ENCODE data around the gene USP21. TPM values are rescaled to one million over a fixed set of nuclear protein-coding genes. Genes with fewer than 3 reads are reported as not detected.
"Not testable (repeated sequence)": the region's sequence is repeated elsewhere in the genome, so short reads cannot be mapped to it uniquely, and the experiment has no call there.

The USP21 gene
- total RNA-seq, 1 donor from 2014 or later: 21.5 TPM

DNA sequence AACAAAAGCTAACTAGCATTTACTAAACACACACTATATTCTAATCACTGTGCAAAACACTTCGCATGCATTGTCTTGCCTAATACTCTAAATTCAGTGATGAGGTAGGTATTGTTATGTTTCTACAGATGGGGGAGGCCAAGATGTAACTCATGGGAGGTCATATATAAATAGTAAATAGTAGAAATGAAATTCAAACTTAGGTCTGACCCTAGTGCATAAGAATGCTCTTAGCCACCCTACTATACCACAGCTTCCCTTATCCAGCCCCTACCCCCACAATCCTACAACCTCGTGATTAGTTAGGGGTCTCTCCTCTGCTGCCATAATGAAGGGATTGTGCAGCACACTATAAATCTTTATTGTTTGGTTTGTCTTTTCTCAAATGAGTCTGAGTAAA lies 44.7 kb upstream of the USP21 start:
- no peak for DNase-seq
- Mint-ChIP-seq H3K9me3 (ENCODE audit: unreplicated experiment) (no peaks in the 10 kb centered on the region), H3K4me3 (ENCODE audit: unreplicated experiment) (no peak overlapping the region), H3K27me3 (ENCODE audit: unreplicated experiment) (peaks cover 2% of the 10 kb centered on the region), H3K36me3 (ENCODE audit: unreplicated experiment) (no peaks in the 10 kb centered on the region), H3K4me1 (ENCODE audit: low read depth, unreplicated experiment) (peaks cover 3% of the 10 kb centered on the region), H3K27ac (ENCODE audit: unreplicated experiment) (no peak overlapping the region)
- TF ChIP-seq, protein P1, sequence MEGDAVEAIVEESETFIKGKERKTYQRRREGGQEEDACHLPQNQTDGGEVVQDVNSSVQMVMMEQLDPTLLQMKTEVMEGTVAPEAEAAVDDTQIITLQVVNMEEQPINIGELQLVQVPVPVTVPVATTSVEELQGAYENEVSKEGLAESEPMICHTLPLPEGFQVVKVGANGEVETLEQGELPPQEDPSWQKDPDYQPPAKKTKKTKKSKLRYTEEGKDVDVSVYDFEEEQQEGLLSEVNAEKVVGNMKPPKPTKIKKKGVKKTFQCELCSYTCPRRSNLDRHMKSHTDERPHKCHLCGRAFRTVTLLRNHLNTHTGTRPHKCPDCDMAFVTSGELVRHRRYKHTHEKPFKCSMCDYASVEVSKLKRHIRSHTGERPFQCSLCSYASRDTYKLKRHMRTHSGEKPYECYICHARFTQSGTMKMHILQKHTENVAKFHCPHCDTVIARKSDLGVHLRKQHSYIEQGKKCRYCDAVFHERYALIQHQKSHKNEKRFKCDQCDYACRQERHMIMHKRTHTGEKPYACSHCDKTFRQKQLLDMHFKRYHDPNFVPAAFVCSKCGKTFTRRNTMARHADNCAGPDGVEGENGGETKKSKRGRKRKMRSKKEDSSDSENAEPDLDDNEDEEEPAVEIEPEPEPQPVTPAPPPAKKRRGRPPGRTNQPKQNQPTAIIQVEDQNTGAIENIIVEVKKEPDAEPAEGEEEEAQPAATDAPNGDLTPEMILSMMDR (IDR thresholded peaks at IDR 0.05; ENCODE audit: partially characterized antibody, unreplicated experiment): no peak

DNA sequence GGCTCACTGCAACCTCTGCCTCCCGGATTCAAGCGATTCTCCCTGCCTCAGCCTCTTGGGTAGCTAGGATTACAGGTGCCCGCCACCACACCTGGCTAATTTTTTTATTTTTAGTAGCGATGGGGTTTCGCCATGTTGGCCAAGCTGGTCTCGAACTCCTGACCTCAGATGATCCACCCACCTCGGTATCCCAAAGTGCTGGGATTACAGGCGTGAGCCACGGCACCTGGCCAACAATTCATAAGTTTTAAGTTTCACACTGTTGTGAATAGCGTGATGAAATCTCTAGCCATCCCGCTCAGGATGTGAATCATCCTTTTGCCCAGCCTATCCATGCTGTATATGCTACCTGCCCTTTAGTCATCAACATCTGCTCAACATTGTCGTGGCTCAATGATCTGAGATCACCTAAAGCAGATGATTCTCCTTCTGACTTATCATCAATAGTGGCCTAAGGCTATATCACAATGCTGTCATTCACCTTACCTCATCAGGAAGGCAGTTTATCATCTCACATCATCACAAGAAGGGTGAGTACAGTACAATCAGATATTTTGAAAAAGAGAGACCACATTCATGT lies 44.1 kb upstream of the USP21 start:
- Mint-ChIP-seq H3K27ac (ENCODE audit: unreplicated experiment) (no peak overlapping the region), H3K4me3 (ENCODE audit: unreplicated experiment) (no peak overlapping the region), H3K36me3 (ENCODE audit: unreplicated experiment) (no peaks in the 10 kb centered on the region), H3K27me3 (ENCODE audit: unreplicated experiment) (peaks cover 2% of the 10 kb centered on the region), H3K4me1 (ENCODE audit: low read depth, unreplicated experiment) (peaks cover 3% of the 10 kb centered on the region), H3K9me3 (ENCODE audit: unreplicated experiment) (no peaks in the 10 kb centered on the region)
- no peak for DNase-seq
- TF ChIP-seq, protein P1 (IDR thresholded peaks at IDR 0.05; ENCODE audit: partially characterized antibody, unreplicated experiment): no peak

DNA sequence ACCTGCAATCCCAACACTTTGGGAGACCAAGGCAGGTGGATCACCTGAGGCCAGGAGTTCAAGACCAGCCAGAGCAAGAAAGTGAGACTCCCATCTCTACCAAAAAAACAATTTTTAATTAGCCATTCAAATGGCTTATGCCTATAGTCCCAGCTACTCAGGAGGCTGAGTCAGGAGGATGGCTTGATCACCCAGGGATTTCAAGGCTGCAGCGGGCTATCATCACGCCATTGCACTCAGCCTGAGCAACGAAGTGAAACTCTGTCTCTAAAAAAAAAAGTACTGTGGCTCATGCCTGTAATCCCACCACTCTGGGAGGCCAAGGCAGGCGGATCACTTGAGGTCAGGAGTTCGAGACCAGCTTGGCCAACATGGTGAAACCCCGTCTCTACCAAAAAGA lies 43.3 kb upstream of the USP21 start:
- not testable (repeated sequence) for H3K27me3 Mint-ChIP-seq (ENCODE audit: unreplicated experiment); DNase-seq; H3K4me1 Mint-ChIP-seq (ENCODE audit: low read depth, unreplicated experiment); H3K9me3 Mint-ChIP-seq (ENCODE audit: unreplicated experiment); H3K36me3 Mint-ChIP-seq (ENCODE audit: unreplicated experiment); H3K4me3 Mint-ChIP-seq (ENCODE audit: unreplicated experiment); H3K27ac Mint-ChIP-seq (ENCODE audit: unreplicated experiment)

DNA sequence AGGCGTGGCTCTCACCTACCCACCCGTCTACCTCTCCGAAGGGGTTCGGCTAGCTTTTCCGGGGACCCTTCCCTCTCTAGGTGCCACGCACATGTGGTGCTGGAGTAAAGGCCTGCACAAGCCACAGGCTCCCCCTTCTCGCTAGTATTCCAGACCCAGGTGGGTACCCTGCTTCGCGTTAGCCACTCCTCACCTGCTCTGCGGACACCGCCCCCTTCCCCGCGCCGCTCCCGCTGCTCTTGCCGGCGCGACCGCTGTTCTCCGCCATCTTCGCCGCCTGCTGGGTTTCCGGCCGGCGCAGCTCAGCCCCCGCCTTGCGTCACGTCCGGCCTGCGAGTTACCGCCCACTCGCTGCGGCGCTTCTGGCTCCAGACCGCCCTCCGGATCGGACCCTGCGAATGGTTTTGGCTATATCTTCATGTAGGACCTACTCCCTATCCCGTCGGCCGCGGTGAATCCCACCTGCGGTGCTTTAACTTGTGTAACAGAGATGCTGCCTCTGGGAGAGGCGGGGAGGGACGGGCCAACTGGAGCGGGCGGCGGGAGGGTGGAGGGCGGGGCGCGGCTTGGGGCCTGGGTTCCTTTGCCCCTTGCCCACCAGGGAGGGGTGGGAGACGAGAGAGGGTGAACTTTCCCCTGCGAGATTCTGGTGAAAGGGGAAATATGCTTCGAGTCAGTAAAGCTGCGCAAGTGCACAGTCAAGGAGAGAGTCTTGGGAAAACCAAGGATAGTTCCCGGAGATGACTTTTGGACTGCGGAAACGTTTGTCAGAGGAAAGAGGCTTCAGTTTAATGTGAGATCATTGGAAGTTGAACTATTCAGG lies 41.3 kb upstream of the USP21 start, which contains the start of the genes NIT1 and PFDN2:
TSS of gene NIT1 (plus strand) at position 347 of the 823 bp plus-strand sequence. CDS start at position 419, 72 bp downstream.
TSS of gene PFDN2 (minus strand) at position 279 of the 823 bp plus-strand sequence. CDS start at position 268, 11 bp downstream.
- H3K9me3 Mint-ChIP-seq (ENCODE audit: unreplicated experiment): no peaks in the 10 kb centered on the region
- H3K4me3 Mint-ChIP-seq (ENCODE audit: unreplicated experiment): peak within 1 kb of the TSS; percentile 92
- TF ChIP-seq, protein P1 (IDR thresholded peaks at IDR 0.05; ENCODE audit: partially characterized antibody, unreplicated experiment): no peak
- no peaks in the 10 kb centered on the region for H3K36me3 Mint-ChIP-seq (ENCODE audit: unreplicated experiment)
- peak; percentile 91 for DNase-seq
- H3K27me3 Mint-ChIP-seq (ENCODE audit: unreplicated experiment): peaks cover 2% of the 10 kb centered on the region
- peak within 1 kb of the TSS; percentile 55 for H3K27ac Mint-ChIP-seq (ENCODE audit: unreplicated experiment)
- H3K4me1 Mint-ChIP-seq (ENCODE audit: low read depth, unreplicated experiment): peaks cover 3% of the 10 kb centered on the region

DNA sequence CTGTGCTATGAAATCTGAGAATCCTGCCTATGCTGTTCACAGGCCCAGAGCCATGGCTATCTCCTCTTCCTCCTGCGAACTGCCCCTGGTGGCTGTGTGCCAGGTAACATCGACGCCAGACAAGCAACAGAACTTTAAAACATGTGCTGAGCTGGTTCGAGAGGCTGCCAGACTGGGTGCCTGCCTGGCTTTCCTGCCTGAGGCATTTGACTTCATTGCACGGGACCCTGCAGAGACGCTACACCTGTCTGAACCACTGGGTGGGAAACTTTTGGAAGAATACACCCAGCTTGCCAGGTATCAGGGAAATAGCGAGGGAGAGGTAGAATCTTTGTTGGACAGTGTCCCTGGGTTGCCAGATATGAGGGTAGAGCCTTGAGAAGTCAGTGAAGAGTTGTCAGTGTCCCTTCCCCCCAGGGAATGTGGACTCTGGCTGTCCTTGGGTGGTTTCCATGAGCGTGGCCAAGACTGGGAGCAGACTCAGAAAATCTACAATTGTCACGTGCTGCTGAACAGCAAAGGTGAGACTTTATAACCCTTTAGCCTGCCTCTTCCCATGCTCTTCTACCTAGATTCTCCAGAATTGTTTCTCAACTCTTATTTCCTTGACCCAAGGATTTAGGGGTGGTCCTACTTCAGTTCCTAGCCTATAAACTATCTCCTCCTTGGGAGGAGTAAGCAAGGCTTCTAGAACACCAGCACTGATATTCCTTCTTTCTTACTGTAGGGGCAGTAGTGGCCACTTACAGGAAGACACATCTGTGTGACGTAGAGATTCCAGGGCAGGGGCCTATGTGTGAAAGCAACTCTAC lies 40.0 kb upstream of the USP21 start:
- peak overlapping the region; percentile 6 for H3K27ac Mint-ChIP-seq (ENCODE audit: unreplicated experiment)
- H3K9me3 Mint-ChIP-seq (ENCODE audit: unreplicated experiment): no peaks in the 10 kb centered on the region
- DNase-seq: no peak
- peak overlapping the region; percentile 92 for H3K4me3 Mint-ChIP-seq (ENCODE audit: unreplicated experiment)
- peaks cover 2% of the 10 kb centered on the region for H3K27me3 Mint-ChIP-seq (ENCODE audit: unreplicated experiment)
- peaks cover 3% of the 10 kb centered on the region for H3K4me1 Mint-ChIP-seq (ENCODE audit: low read depth, unreplicated experiment)
- TF ChIP-seq, protein P1 (IDR thresholded peaks at IDR 0.05; ENCODE audit: partially characterized antibody, unreplicated experiment): no peak
- H3K36me3 Mint-ChIP-seq (ENCODE audit: unreplicated experiment): no peaks in the 10 kb centered on the region
